Chondrocyte (in vitro differentiated cells): ENCODE results near the gene SPSB1. TPM values are rescaled to one million over a fixed set of nuclear protein-coding genes. Genes with fewer than 3 reads are reported as not detected.

Source experiments
- DNase-seq: peaks from one replicate; pipeline ENCODE4 v3.0.0; 2021; ENCODE audit warnings: mixed read lengths, low spot score
- H3K27ac Mint-ChIP-seq: one replicate; pipeline ENCODE4 v1.8.0; 2021; ENCODE audit warnings: mild to moderate bottlenecking, moderate library complexity, mixed read lengths; ENCODE audit not compliant: unreplicated experiment
- H3K27me3 Mint-ChIP-seq: 2 replicates; pipeline ENCODE4 v1.8.0; 2021; ENCODE audit warnings: low read depth, mixed read lengths
- H3K36me3 Mint-ChIP-seq: 2 replicates; pipeline ENCODE4 v1.8.0; 2021; ENCODE audit warnings: low read depth, mixed read lengths
- H3K4me1 Mint-ChIP-seq: 2 replicates; pipeline ENCODE4 v1.8.0; 2021; ENCODE audit warnings: low read depth, mild to moderate bottlenecking, mixed read lengths
- H3K4me3 Mint-ChIP-seq: one replicate; pipeline ENCODE4 v1.8.0; 2021; ENCODE audit warnings: mild to moderate bottlenecking, moderate library complexity, mixed read lengths; ENCODE audit not compliant: unreplicated experiment
- H3K9me3 Mint-ChIP-seq: 2 replicates; pipeline ENCODE4 v1.8.0; 2021; ENCODE audit warnings: low read depth, mixed read lengths
- total RNA-seq: library from RNA; stranded (reverse); gene quantifications from 3 replicates; pipeline ENCODE4 v1.2.1, GENCODE V29; 2021
- TF ChIP-seq, protein P1 (sequence below): fragments of 200-600 bp; sonication (generic); IDR thresholded peaks from 2 replicates; pipeline ENCODE4 v1.5.0; 2021; ENCODE audit warnings: antibody characterized with exemption, mild to moderate bottlenecking, moderate library complexity

The SPSB1 gene
- total RNA-seq, 1 donor from 2014 or later, result 173 TPM

DNA sequence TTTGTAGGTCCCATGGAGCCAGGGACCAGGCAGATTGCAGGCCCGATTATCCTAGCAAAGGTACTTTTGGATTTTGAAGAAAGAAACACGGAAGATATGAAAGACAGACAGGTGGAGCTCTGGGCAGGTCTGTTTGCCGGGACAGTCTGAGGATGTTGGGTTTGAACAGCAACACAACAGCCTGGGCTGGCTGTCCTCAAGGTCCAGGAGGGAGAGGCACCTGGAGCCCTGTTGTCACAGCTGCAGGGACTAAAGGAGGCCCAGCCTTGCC, 43.5 kb upstream of the SPSB1 start:
- no peaks in the 10 kb centered on the region for H3K27me3 Mint-ChIP-seq
- H3K27ac Mint-ChIP-seq, result no peak overlapping the region
- H3K9me3 Mint-ChIP-seq, result no peaks in the 10 kb centered on the region
- peaks cover 9% of the 10 kb centered on the region for H3K36me3 Mint-ChIP-seq
- H3K4me3 Mint-ChIP-seq, result no peak overlapping the region
- TF ChIP-seq, protein P1, sequence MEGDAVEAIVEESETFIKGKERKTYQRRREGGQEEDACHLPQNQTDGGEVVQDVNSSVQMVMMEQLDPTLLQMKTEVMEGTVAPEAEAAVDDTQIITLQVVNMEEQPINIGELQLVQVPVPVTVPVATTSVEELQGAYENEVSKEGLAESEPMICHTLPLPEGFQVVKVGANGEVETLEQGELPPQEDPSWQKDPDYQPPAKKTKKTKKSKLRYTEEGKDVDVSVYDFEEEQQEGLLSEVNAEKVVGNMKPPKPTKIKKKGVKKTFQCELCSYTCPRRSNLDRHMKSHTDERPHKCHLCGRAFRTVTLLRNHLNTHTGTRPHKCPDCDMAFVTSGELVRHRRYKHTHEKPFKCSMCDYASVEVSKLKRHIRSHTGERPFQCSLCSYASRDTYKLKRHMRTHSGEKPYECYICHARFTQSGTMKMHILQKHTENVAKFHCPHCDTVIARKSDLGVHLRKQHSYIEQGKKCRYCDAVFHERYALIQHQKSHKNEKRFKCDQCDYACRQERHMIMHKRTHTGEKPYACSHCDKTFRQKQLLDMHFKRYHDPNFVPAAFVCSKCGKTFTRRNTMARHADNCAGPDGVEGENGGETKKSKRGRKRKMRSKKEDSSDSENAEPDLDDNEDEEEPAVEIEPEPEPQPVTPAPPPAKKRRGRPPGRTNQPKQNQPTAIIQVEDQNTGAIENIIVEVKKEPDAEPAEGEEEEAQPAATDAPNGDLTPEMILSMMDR, result no peak
- peaks cover 33% of the 10 kb centered on the region for H3K4me1 Mint-ChIP-seq
- no peak for DNase-seq

DNA sequence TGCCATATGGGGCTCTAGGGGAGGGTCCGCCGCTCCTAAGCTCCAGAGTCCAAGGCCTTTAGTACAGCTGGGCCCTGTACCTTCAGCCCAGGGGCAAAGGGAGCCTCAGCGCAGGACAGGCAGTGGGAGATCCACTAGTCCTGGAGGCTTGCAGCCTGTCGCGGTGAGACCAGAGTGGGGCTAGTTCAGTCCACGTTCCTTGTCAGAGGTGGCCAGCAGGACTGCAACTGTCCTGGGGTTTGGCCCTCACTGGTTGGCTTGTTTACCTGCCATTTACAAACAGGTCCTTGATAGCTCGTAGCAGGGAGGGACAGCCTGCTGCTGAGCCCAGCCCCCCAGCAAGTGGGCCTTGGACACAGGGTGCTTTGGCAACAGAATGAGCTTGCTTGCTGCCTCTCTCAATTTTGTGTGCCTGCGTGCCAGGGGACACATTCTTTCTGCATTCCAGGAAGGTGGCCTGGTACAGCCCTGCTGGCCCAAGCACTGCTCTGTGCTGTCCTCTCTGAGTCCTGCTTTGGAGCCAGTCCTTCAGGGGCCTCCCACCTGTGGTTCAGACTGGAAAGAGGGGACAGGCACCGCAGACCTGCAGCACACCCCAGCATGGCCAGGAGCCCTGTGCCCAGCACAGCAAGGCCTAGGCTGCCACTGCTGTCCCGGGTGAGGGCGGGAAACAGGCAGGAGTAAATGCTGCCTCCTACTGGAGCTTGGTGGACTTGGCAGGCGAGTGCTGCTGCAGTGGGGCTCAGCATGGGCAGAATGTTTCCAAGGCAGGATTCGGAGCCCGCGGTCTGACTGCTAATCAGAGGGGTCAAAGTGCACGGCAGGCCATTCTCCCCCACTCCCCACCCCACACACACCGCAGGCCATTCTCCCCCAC, 42.9 kb upstream of the SPSB1 start:
- H3K27me3 Mint-ChIP-seq, result no peaks in the 10 kb centered on the region
- H3K4me1 Mint-ChIP-seq, result peaks cover 33% of the 10 kb centered on the region

DNA sequence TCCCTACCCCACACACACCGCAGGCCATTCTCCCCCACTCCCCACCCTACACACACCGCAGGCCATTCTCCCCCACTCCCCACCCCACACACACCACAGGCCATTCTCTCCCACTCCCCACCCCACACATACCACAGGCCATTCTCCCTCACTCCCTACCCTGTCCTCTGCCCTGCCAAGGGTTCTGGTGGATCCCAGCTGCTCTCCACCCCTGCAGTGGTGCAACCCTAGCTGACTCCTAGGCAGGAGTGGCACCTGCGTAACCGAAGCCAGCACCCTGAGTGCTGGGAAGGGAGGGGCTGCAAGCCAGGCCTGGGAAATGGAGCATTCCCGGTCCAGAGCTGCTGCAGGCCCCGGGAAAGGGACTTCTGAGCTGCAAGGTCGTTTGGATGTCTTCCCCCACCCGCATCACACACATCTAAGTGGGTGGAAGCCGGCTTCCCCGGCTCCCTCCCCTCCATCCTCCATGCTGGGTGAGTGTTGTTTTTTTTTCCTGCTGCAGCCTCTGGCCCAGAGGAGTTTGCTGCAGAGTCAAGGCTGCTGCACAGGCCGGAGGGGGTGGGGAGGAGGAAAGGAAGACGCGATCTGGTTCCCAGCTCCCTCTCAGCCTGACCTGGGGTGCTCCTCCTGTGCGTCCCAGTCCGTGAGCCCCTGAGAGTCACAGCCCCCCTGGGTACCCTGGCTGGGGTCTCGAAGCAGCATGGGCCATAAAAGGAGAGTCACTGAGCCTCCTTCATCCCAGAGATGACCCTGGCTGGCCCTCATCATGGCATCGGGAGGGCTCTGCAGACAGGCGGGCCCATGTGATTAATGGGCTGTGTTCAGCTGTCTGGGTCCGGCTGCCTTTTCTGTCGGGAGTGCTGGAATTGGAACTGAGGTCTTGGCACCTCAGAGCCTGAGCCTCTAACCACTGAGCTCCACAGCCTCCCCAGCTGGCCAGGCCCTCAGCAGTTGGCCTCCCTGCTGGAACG, 42.0 kb upstream of the SPSB1 start:
- TF ChIP-seq, protein P1, result no peak
- Mint-ChIP-seq H3K4me3 (no peak overlapping the region), H3K27me3 (no peaks in the 10 kb centered on the region), H3K27ac (no peak overlapping the region), H3K9me3 (no peaks in the 10 kb centered on the region), H3K4me1 (peaks cover 33% of the 10 kb centered on the region), H3K36me3 (peaks cover 9% of the 10 kb centered on the region)
- DNase-seq, result no peak

More for the DNA sequence above, 42.9 kb upstream of the SPSB1 start:
- no peak for DNase-seq
- TF ChIP-seq, protein P1, result peak; percentile 74
- Mint-ChIP-seq H3K36me3 (peaks cover 9% of the 10 kb centered on the region), H3K9me3 (no peaks in the 10 kb centered on the region), H3K4me3 (no peak overlapping the region), H3K27ac (peak overlapping the region; percentile 54)

DNA sequence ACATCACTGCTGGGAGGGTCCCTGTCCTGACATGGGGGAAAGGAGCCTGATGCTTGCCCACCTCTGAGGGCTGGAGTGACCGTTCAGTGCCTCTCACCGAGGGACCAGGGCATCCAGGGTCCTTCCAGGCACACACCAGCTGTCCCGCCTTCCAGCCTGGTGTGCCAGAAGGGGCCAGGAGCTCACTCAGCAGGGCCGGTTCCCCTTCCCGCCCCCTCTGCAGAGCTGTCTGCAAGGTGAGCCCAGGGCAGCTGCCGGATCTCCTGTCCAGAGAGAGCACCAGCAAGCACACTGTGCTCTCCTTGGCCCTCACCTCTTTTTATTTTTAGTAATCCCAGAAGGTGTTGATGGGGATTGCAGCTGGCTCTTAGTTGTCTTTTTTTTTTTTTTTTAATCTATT, 41.2 kb upstream of the SPSB1 start:
- Mint-ChIP-seq H3K27ac (no peak overlapping the region), H3K4me3 (no peak overlapping the region), H3K9me3 (no peaks in the 10 kb centered on the region), H3K27me3 (no peaks in the 10 kb centered on the region), H3K4me1 (peaks cover 33% of the 10 kb centered on the region), H3K36me3 (peaks cover 9% of the 10 kb centered on the region)
- TF ChIP-seq, protein P1, result no peak
- DNase-seq, result no peak

DNA sequence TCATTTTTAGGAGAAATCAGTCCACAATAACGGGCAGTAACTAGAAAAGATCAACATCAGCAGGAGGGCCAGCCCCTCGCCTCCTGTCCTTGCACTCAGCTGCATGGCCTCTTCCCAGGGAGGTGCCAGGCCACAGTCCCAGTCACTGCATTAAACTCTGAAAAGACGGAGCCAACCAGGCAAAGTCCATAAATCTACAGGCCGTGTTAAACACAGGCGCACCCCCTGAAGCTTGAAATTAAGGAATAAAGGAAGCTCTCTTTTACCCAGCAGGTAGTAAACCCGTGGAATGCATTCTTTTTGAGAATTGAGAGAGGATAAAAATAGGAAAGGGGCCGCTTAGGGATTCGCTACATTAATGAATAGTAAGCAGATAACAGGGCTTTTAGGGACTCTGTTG, 39.7 kb upstream of the SPSB1 start:
- Mint-ChIP-seq H3K9me3 (no peaks in the 10 kb centered on the region), H3K27me3 (no peaks in the 10 kb centered on the region), H3K4me1 (peaks cover 33% of the 10 kb centered on the region), H3K36me3 (peaks cover 3% of the 10 kb centered on the region), H3K4me3 (no peak overlapping the region), H3K27ac (peak overlapping the region; percentile 92)
- DNase-seq, result no peak
- TF ChIP-seq, protein P1, result no peak
